Right lobe of liver (tissue), 4 donors: ENCODE results near the gene SLX4IP.

Source experiments
- CTCF ChIP-seq, 4 donors: fragments of 200-600 bp in 3 of 4; fragments of 450-650 bp in 1 of 4; IDR thresholded peaks; one replicate each; pipeline versions ENCODE4 v1.5.1 to v1.8.0; 2016 to 2022; ENCODE audit warnings: antibody characterized with exemption in 4 of 4, mild to moderate bottlenecking in 2 of 4
- POLR2A ChIP-seq: fragments of 450-650 bp; IDR thresholded peaks from one replicate; pipeline ENCODE4 v1.6.1; 2017; ENCODE audit warnings: antibody characterized with exemption, mild to moderate bottlenecking
- donor health status: DM: no; HTN: no; CAD: no.
- donor health status: DM: no; HTN: no; CAD: no.
- donor health status: DM: no; HTN: yes; CAD: no.

- TF ChIP-seq POLR2A (no peak), CTCF (IDR thresholded peaks at IDR 0.05) (no peak)
Observed at GRCh38 chr20:10511170-10511508, 76.0 kb downstream of the SLX4IP start.
